ENCODE data around the gene CCHCR1.

CCHCR1 gene

DNA sequence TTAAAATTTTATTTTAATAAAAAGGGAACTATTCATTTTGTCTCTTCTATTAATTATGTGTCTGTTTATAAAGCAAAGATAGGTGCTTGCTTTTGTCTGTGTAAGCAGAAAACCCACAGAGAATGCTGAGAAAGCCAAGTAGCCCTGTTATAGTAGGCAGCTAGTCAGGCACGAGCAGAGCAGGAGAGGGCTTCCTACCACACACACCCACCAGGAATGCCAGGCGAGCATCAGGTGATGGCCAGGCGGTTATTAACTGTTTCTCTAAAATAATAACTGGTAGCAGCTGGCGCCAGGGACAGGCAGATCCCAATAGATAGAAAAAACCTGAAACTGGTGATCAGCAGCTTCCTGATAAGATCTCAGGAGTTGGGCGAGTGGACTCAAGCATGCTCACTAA is 60.9 kb downstream of the CCHCR1 start:
- DNase-seq, result no peak

DNA sequence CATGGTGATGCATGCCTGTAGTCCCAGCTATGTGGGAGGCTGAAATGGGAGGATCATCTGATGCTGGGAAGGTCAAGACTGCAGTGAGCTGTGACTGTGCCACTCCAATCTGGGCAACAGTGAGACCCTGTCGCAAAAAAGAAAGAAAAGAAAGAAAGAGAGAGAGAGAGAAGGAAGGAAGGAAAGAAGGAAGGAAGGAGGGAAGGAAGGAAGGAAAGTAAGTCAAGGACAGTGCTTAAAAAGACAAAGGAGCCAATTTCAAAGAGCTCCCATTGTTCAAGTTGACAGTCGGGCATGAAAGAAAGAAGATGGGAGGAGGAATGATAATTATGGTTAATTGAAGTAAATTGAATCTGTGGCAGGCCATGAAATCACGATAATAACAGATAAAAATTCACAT is 61.4 kb downstream of the CCHCR1 start:
- DNase-seq, result no peak

DNA sequence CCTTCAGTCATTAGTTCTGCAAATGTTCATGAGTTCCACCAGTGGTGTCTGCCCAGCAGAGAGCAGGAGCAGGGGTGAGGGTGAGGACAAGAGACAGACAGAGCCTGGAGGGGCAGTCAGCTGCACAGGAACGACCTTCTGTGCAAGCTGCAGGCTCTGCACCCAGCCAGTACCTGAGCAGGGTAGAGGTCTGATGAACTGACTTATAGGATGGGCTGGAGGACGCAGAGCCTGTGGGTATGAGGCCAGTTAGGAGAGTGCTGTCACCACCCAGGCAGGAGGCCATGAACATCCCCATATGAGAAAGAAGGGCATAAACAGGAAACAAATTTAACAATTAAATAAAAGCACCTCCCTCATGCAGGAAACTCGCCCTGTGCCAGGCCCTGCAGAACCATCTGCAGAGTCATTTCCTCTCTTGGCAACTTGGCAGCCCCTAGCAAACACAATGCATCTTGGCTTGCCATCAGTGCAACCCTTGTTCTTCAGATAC is 63.2 kb downstream of the CCHCR1 start:
- DNase-seq, result peak; percentile 44

DNA sequence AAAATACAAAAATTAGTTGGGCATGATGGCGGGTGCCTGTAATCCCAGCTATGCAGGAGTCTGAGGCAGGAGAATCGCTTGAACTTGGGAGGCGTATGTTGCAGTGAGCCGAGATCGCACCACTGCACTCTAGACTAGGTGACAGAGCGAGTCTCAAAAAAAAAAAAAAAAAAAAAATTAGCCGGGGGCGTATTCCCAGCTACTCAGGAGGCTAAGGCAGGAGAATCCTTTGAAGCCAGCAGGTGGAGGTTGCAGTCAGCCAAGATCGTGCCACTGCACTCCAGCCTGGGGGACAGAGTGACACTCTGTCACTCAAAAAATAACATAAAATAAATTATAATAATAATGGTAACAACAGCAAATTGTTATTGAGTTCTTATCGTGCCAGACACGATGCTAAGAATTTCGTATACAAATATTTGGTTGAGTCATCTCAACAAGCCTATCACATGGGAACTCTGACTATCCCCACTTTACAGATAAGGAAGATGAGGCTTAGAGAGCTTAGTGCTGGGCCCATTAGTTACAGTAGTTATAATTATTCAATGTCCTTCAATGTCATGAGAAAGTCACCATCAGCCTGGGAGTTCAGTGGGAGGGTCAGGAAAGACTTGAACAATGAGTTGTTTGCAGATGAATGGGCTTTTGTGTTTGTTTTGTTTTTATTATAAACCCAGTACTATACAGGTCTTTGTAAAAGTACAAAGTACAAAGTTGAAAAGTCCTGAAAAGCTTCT is 64.7 kb downstream of the CCHCR1 start:
- DNase-seq, result no peak
